NCI-H510A (cell line): ENCODE results near the gene CACNA2D2.

Experiments
- DNase-seq: peaks from one replicate; lab custom pipeline; 2025; lab: John Stamatoyannopoulos, UW

Gene CACNA2D2

GRCh38 chr3:50342813-50343633 lies 160.4 kb downstream of the CACNA2D2 start:
- DNase-seq: no peak

- DNase-seq: no peak
Measured at GRCh38 chr3:50341996-50342650, 161.3 kb downstream of the CACNA2D2 start.

GRCh38 chr3:50341537-50341936 lies 161.9 kb downstream of the CACNA2D2 start:
- no peak for DNase-seq

- DNase-seq: no peak
Measured at GRCh38 chr3:50340448-50341329, 162.7 kb downstream of the CACNA2D2 start, which contains the start of gene RASSF1. TSS of gene RASSF1 (minus strand) at chr3:50340836. CDS start at chr3:50340805, 31 bp downstream.

GRCh38 chr3:50340147-50340447 lies 163.3 kb downstream of the CACNA2D2 start:
- no peak for DNase-seq

- no peak for DNase-seq
Measured at GRCh38 chr3:50339485-50340146, 163.8 kb downstream of the CACNA2D2 start.

- DNase-seq: no peak
Measured at GRCh38 chr3:50338965-50339364, 164.5 kb downstream of the CACNA2D2 start.

GRCh38 chr3:50337175-50337861 lies 166.1 kb downstream of the CACNA2D2 start:
- peak; percentile 88 for DNase-seq

GRCh38 chr3:50336452-50337174 lies 166.8 kb downstream of the CACNA2D2 start:
- no peak for DNase-seq

- DNase-seq: no peak
Measured at GRCh38 chr3:50334339-50335075, 168.9 kb downstream of the CACNA2D2 start.

- no peak for DNase-seq
Measured at GRCh38 chr3:50333744-50334328, 169.6 kb downstream of the CACNA2D2 start.

- no peak for DNase-seq
Measured at GRCh38 chr3:50331364-50331907, 172.0 kb downstream of the CACNA2D2 start.

GRCh38 chr3:50330330-50330729 lies 173.1 kb downstream of the CACNA2D2 start:
- no peak for DNase-seq

- peak; percentile 95 for DNase-seq
Measured at GRCh38 chr3:50327943-50328691, 175.3 kb downstream of the CACNA2D2 start, which contains the start of gene TUSC2. TSS of gene TUSC2 (minus strand) at chr3:50328223. CDS start at chr3:50328099, 124 bp downstream.

GRCh38 chr3:50327129-50327528 lies 176.3 kb downstream of the CACNA2D2 start:
- no peak for DNase-seq

- DNase-seq: no peak
Measured at GRCh38 chr3:50326182-50326541, 177.3 kb downstream of the CACNA2D2 start.

- DNase-seq: no peak
Measured at GRCh38 chr3:50325497-50326181, 177.8 kb downstream of the CACNA2D2 start.

GRCh38 chr3:50325113-50325480 lies 178.3 kb downstream of the CACNA2D2 start:
- no peak for DNase-seq
